HPDE6-E6E7 (cell line): ENCODE results near the gene COX7B.

Experiments
- DNase-seq: peaks from one replicate; pipeline ENCODE4 v3.0.0; 2011; ENCODE audit warnings: missing footprints; ENCODE audit errors: extremely low spot score

The COX7B gene

DNA sequence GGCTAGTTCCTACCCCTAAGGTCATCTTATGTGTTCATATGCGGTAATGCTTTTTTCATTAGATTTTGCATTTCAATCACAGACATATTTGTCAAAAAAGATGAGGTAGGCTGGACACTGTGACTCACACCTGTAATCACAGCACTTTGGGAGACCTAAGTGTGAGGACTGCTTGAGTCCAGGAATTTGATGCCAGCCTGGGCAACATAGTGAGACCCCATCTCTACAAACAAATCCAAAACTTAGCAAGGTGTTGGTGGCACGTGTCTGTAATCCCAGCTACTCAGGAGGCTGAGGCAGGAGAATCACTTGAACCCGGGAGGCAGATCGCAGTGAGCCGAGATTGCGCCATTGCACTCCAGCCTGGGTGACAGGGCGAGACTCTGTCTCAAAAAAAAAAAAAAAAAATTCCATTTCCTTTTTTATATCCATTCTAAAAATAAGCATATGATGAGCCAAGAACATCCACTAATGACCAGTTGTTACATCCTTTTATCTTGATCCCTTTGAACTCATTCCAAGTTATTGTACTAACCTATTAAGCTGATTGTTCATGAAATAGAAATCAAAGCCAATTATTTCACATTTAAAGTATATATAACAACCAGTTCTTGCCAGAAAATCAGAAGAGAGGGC, 46.8 kb downstream of the COX7B start:
- no peak for DNase-seq

DNA sequence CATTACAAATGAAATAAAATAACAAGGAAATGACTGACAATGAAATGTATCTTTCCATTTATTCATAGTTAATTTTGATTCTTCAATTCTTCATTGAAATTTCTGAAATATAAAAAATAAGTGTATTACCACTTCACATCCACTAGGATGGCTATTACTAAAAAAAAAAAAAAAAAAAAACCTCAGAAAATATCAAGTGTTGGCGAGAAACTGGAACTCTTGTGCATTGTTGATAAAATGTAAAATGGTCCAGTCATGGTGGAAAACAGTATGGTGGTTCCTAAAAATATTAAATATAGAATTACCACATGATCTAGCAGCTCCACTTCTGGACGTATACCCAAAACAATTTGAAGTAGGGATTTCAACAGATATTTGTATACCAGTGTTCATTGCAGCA, 47.3 kb downstream of the COX7B start:
- no peak for DNase-seq

DNA sequence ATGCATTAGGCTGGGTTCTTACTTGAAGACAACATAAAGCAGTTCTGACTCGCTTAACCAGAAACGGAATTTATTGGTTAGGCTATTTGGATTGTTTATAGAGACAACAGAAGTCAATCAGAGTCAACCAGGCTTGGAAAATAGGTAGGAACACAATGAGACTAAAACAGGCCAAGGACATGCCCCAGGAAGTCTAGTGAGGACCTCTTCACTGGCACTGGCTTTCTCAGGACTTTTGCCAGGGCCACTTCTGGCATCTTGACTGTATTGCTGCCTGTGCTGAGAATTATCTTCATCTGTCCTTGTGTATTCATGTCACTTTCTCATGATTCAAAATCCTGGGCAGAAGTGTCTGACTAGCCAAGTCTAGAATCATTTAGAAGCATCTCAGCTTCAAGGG, 50.6 kb downstream of the COX7B start:
- no peak for DNase-seq

DNA sequence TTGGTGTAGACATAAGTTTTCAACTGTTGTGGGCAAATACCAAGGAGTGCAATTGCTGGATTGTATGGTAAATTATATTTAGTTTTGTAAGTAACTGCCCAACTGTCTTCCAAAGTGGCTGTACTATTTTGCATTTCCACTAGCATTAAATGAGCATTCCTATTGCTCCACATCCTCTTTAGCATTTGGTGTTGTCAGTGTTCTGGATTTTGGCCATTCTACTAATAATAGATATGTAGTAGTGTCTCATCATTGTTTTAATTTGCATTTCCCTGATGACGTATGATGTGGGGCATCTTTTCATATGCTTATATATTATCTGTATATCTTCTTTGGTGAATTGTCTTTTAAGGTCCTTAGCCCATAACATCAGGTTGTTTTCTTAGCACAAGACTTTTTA, 52.9 kb downstream of the COX7B start:
- no peak for DNase-seq

DNA sequence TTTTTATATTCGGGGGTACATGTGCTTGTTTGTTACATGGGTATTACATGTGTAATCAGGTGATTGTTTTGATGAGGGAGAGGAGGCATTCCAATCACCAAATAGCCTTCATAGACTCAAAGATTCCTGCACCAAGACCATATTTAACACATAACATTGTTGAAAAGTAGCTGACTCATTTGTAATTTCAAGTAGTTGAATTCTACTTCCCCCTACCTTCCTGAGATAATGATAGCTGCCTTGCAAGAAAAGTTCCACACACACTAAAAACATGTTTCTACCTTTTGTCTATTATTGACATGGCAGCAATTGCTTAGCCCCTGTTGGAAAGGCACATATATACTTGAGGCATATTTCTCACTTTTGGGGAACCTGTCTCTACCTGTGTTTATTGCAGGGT, 54.0 kb downstream of the COX7B start:
- no peak for DNase-seq

DNA sequence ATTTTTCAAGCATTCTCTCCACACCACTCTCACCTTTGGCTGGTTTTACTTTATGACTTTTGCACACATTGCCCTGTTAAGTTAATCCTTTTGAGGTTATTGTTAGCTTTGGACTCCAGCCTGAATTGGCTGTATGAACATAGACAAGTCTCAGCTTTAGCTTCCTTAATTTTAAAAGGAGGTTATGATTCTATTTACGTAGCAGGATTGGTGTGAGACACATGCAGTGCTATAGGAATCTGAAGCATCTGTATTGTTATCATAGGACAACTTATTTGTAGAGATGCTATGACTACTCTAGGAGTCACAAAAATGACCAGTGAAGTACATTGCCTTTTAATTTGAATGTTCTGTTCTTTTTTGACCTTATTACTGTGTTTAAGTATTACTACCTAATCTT, 54.4 kb downstream of the COX7B start:
- no peak for DNase-seq
